EL (cell line): ENCODE measurements around the gene CCDC88B.

Source experiments
- DNase-seq: peaks from one replicate; pipeline ENCODE4 v3.0.0-alpha.2; 2016

Gene CCDC88B

GRCh38 chr11:64348383-64349024 is 8.5 kb downstream of the CCDC88B start:
- DNase-seq = no peak

- DNase-seq = no peak
These were observed 9.0 kb downstream of the CCDC88B start for GRCh38 chr11:64349025-64349387.

GRCh38 chr11:64349404-64349803 is 9.4 kb downstream of the CCDC88B start:
- DNase-seq = no peak

- no peak for DNase-seq
These were observed 11.2 kb downstream of the CCDC88B start for GRCh38 chr11:64351136-64351631.

GRCh38 chr11:64352099-64352994 is 12.3 kb downstream of the CCDC88B start:
- DNase-seq = no peak

- no peak for DNase-seq
These were observed 13.2 kb downstream of the CCDC88B start for GRCh38 chr11:64352995-64353714.

GRCh38 chr11:64353715-64354506 is 13.9 kb downstream of the CCDC88B start:
- no peak for DNase-seq

GRCh38 chr11:64355078-64355940 is 15.3 kb downstream of the CCDC88B start:
- DNase-seq = peak; percentile 83

GRCh38 chr11:64356498-64357411 is 16.8 kb downstream of the CCDC88B start:
- DNase-seq = peak; percentile 52

GRCh38 chr11:64357446-64357845 is 17.4 kb downstream of the CCDC88B start:
- DNase-seq = no peak

- peak; percentile 63 for DNase-seq
These were observed 18.0 kb downstream of the CCDC88B start for GRCh38 chr11:64357904-64358535.

- no peak for DNase-seq
These were observed 18.5 kb downstream of the CCDC88B start for GRCh38 chr11:64358536-64358906.

GRCh38 chr11:64358907-64359711 is 19.1 kb downstream of the CCDC88B start, which contains the start of gene RPS6KA4:
Gene RPS6KA4 (plus strand): TSS chr11:64359162. CDS start chr11:64359236, 74 bp downstream.
- peak; percentile 73 for DNase-seq

GRCh38 chr11:64359712-64360445 is 19.9 kb downstream of the CCDC88B start:
- no peak for DNase-seq

- DNase-seq = no peak
These were observed 20.5 kb downstream of the CCDC88B start for GRCh38 chr11:64360448-64360921.

GRCh38 chr11:64361659-64362058 is 21.7 kb downstream of the CCDC88B start:
- no peak for DNase-seq

GRCh38 chr11:64362339-64362738 is 22.3 kb downstream of the CCDC88B start:
- DNase-seq = no peak

- DNase-seq = no peak
These were observed 24.4 kb downstream of the CCDC88B start for GRCh38 chr11:64364435-64364834.
